Activated gamma-delta T cell treated with anti-CD3 and anti-CD28 coated beads, Interleukin-2, amount 50 U/mL, for 16 hours (primary cell): ENCODE results near the gene FGF16.
"Not testable (repeated sequence)": the region's sequence is repeated elsewhere in the genome, so short reads cannot be mapped to it uniquely, and the experiment has no call there.

Experiments
- DNase-seq: peaks from one replicate; pipeline ENCODE4 v3.0.0-alpha.2; 2020; ENCODE audit warnings: low read depth

Gene FGF16

DNA sequence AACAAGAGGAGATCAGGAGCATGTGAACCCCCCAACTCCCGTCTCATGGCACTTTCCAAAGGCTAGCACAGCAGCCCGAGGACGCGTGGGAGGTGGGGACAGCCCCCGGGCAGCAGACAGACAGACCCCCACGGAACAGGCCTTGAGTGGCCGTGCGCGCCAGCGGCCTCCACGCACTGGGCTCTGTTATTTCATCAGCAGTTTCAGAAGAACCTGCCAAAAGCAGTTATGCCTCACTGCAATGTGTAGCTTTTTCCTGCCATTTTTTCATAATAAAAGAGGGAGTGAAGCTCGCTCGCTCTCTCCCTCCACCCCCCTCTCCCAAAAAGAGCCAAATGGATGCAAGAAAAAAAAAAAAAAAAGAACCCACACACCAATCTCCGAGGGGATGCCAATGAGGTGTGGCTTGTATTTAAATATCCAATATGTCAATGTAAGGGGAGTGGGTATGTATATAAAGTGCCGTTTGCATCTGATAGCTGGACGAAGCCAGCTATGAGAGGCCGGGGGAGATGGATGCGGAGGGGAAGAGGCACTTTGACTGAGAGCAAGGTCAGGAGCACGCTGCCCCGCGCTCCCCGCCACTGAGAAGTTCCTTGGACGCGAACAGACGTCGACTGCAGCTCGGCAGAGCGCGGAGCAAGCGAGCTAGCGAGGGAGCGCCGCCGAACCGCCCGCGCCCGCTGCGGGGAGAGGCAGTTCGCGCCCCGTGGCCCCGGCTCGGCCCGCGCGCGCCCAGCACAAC lies at the start of gene FGF16:
Gene FGF16 (plus strand): TSS at position 482 of the 745 bp plus-strand sequence. CDS start 286 bp downstream, outside the sequence.
- no peak for DNase-seq

GRCh38 chrX:77398330-77398954 lies 48.7 kb upstream of the FGF16 start:
- DNase-seq, result no peak

- DNase-seq, result no peak
These were observed 42.8 kb upstream of the FGF16 start for GRCh38 chrX:77404419-77404818.

GRCh38 chrX:77407821-77408220 lies 39.4 kb upstream of the FGF16 start:
- DNase-seq, result not testable (repeated sequence)

DNA sequence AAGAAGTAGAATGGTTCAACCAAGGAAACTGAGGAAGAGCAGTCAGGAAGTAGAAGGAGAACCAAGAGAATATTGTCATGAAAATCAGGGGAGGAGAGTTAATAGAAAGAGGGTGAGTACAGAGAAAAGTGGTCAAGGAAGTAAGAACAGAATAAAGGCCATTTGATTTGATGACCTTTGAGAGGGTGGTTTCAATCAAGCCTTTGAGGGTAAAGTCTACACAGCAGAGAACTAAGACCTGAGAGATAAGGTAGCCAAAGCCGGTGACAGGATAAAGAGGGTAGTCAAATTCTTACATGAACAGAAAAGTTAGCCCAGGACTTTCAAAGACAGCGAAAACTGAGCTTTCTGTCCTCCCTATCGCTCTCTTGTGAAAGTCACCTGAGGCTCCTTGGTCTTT lies 34.6 kb upstream of the FGF16 start:
- no peak for DNase-seq

DNA sequence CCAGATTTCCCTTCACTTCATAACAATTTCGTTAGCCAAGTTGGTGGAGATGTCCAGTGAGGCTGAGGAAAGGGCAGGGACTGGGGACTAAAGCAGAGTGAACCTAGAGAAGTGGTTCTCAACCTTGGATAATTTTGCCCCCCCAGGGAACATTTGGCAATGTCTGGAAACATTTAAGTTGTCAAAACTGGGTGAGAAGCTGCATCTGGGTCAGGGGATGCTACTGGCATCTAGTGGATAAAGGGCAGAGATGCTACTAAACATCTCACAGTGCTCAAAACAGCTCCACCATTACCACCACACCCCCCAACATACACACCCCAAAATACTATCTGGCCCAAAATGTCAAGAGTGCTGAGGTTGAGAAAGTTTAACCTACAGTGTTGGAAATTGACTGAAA lies 32.0 kb upstream of the FGF16 start:
- no peak for DNase-seq

DNA sequence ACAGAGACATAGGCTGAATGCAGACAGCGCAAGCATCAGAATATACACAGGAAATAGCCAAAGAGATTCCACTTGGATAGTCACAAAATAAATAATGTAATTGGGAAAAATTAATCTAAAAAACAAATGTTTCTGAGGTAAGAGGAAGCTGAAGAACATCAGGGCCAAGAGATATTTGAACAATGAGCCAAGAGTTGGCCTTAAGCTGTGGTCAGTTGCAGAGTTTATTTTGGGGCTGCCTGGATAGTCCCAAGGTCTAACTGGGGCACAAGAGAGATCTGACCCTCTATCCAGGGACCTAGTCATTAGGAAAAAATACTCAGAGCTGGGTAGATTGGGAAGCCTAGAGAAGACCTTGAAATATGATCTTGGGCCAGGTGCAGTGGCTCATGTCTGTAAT lies 31.3 kb upstream of the FGF16 start:
- no peak for DNase-seq

DNA sequence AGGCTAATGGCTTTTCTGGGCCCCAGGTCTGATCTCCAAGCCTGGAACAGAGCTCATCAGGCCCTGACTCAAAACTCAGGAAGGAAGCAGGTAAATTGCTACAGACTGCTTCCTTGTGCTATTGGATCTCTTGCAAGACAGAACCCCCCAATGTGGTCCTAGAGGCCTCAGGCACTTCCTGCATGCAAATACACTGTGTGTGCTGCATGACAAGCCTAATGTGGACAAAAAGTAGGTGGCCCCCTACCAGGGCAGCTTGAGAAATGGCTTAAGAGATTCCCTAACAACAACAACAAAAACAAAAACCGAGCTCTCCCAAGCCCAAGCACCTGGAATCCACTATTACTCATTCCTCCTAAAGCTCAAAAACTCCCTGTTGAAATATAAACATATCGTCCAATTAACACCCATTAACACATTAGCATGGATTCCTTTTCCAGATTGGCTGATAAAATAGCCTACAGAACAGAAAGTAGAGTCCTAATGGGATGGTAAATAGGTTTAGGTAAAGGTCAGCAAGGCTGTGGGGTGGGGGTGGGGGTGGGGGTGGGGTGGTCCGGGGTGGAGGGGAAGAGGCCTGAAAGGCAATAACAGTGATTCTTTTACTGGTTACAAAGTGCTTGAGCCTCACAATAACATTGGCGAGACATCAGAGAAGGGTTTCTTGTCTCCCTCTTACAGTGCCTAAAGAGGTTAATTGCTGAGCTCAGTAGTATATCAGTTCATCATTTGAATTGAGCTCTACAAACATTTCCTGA lies 24.1 kb upstream of the FGF16 start:
- DNase-seq, result no peak

DNA sequence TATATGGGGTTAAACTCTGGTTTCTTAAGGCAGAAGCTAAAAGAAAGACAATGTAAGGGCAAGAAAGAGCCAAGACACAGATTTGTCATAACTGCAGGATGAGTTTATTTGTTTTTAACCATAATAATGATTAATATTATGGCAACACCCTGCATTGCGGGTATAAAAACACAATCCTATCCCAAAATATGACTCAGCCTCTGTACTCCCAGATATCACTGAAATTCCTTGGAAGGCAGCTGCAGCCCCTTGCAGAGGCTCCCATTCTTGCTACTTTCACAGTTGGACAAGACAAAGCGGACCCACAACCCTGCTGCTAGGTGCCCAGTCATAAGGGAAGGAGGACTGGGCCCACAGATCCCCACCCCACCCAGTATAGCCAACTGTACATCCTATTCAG lies 20.4 kb upstream of the FGF16 start:
- DNase-seq, result no peak

DNA sequence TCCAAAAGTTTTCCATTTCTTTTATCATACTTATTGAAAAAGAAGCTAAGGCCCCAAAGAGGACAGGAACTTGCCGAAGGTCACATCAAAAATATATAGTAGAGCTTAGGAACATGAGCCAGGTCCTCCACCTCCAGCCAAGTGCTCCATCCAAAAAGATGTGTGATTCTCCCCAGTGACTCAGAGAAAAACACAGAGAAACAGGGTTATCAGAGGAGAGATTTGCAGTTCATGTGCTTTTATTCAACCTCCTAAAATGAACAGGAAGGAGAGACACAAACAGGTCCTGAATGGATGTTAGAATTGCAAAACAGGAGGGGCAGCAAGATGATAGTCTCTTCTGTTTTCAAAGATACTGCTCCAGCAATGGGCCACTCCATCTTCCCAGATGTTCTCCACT lies 19.6 kb upstream of the FGF16 start:
- DNase-seq, result no peak

DNA sequence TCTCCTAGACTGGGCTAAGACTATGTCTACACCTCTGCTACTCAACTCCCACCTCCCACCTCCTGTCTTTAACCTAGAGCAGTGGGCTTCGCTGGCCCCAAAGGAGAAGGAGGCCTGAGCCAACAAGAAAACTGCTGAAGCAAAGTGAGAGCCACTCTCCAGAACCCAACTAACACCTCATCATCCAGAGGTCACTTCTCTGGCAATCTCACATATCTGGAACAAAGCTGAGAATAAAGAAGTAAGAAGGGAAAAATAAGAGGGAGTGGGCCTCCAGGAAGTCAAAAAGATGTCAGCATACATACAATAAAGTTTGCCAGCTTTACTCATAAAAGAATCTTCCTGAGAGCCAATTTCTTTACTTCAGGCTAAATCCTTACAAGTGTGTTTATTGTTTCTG lies 18.6 kb upstream of the FGF16 start:
- DNase-seq, result no peak

DNA sequence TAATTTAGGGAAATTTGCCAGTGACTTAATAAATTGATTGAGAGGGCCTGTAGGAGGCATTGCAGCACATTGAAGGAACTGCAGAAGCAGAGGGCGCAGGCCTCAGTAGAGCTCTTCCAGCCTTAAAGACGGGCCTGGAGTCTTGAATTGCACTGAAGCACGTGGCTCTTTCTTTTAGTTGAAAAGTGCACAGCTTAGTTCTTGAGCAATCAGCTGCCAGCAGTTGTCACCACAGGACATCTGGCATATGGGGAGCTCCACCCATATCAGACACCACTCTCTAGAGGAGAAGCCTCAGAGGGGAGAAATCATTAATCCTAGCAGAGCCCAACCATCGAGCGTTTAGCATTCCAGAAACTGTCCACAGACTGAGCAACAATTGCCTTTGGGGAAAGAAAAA lies 16.0 kb upstream of the FGF16 start:
- DNase-seq, result no peak

DNA sequence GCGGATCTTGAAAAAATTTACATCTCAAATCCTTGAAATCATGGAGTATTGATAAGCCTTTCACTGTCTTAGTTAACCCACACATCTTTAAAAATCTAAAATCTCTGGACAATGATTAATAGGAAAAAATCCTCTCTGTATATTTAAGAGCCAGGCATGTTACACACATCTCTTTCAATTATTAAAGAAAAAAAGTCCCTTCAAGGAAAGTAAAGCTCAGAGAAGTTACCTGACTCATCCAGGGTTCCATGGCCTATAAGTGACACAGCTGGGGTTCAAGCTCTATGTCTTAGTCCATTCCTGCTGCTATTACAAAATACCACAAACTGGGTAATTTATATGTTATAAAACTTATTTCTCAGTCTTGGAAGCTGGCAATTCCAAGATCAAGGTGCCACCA lies 14.2 kb upstream of the FGF16 start:
- no peak for DNase-seq

DNA sequence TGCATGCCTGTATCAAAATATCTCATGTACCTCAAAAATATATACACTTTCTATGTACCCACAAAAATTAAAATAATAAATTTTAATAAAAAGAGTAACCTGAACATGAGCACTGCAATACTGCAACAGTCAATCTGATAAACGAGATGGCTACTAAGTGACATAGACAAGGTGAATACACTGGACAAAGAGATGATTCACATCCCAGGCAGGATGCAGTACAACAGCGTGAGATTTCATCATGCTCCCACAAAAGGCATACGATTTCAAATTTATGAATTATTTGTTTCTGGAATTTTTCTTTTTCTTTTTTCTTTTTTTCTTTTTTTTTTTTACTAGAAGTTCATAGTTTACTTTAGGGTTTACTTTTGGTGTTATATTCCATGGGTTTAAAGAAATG lies 12.2 kb upstream of the FGF16 start:
- DNase-seq, result no peak

DNA sequence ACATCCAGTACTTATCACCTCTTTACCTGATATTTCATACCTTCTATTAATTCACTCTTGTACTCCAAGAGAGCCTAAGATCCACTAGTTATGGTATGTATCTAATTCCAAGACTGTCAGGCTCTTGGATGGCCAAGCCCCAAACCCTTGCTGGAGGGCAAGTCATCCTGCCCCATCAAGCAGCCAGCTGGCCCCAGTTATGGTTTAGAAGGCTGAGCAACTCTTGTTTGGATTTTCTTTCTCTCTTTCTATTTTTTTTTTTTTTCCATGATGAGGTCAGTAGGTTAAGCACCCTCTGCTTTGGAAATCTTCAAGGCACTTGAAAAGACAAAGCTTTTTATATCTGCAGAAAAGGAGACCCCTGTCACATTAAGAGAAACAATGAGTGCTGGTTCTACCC lies 10.9 kb upstream of the FGF16 start:
- no peak for DNase-seq

GRCh38 chrX:77436682-77437081 lies 10.5 kb upstream of the FGF16 start:
- DNase-seq, result no peak

GRCh38 chrX:77440330-77440729 lies 6.9 kb upstream of the FGF16 start:
- no peak for DNase-seq

DNA sequence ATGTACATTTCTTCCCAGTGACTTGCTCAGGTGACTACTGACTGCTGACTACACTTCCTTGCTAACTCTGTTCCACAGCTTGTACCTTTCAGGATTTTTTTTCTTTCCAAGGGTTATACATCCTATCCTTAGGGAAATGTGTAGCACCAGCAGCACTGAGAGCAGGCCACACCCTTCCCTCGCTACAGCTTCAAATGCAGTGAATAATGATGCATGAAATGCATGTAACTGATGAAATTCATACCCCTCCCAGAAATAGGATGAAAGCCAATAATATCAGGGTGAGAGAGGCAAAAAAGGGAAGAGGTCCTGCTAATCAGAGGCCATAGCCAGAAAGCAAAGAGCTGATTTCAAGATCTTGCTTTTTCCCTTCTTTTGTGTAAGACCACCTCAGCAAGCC lies 6.2 kb upstream of the FGF16 start:
- DNase-seq, result no peak

DNA sequence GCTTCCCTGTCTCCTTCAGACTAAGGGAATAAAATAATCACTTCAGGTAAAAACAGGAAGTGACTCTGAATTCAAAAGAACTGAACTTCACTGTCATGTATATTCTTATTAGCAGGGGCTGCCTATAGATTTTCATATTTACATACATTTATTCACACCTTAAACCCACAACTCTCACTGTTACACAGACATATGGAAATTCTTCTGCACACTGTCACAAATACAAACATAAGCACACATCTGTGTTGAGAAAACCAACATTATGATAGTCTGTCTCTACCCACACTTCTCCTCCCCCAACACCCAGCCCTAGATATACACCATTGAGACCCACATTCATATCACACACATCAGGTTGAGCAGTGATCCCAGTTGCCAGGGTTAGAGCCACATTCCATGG lies 5.7 kb upstream of the FGF16 start:
- no peak for DNase-seq

GRCh38 chrX:77442728-77443127 lies 4.5 kb upstream of the FGF16 start:
- no peak for DNase-seq

DNA sequence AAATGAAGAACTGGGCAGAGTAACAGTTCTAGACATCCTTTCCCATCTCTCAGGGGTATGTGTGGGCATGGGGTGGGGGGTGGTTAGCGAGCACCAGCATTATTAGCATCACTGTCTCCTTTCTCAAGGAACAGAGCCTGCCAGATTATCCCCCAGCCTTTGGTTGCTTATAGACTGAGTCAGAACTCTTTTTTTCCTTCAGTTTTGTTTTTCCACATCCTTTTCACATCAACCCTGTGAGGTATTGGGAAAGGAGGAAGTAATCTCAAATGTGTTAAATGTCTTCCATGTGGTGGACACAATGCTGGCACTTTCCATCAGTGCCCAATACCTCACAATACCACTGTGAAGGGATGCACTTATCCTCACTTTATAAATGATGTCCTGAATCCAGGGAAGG lies 3.1 kb upstream of the FGF16 start:
- no peak for DNase-seq

DNA sequence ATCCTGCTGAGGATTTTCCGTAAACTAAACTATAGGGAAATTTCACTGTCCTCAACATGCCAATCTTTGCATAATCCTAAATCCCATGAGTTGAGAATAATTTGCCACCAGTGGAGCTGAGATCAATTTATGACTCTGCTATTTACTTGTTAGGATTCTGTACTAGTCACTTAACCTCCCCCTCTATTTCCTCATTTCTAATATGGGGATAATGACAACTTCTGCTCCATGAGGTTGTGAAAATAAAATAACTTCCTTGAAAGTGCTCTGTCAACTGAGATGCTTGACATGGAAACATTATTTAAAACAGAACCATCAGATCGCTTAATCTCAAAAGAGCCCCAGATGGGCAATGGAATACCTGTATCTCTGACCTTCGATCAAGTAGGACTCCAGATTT lies 2.6 kb upstream of the FGF16 start:
- DNase-seq, result no peak

DNA sequence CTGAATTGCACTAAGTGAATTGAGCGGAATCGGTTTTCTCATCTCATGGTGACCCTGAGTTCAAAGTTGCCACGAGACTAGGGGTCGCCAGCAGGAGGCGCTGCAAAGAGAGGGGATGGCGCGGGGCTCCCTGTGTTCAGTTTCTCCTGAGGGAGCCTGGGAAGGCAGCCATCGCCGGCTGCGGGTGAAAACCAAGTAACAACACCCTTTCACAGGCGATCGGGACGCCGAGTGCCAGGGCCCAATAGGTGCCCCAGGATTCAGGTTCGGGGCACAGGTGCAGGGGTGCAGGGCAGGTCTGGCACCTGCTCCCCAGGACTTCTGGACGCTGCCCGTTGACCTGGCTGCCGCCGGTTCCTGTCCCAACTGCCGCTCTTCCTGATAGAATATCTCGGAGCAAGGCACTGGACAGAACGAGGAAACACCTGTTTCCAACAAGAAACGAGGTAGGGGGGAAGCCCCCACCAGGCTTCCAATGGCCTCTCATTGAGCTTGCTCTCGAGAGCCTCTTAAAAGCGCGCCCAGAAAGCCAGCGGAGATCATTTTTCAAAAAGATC lies 1.1 kb upstream of the FGF16 start:
- no peak for DNase-seq
